Activated CD4-positive, alpha-beta T cell treated with anti-CD3 and anti-CD28 coated beads, Interleukin-2, amount 50 U/mL, for 24 hours (primary cell): ENCODE measurements around the gene NRG3.

ENCODE experiments used
- DNase-seq, 2 donors: peaks; one replicate each; pipeline ENCODE4 v3.0.0-alpha.2; 2020; ENCODE audit warnings: low read depth in 1 of 2, low spot score in 1 of 2

The NRG3 gene

GRCh38 chr10:82084904-82085303 is 209.9 kb downstream of the NRG3 start:
- DNase-seq: no peak

GRCh38 chr10:82089327-82089726 is 214.3 kb downstream of the NRG3 start:
- DNase-seq: no peak

DNA sequence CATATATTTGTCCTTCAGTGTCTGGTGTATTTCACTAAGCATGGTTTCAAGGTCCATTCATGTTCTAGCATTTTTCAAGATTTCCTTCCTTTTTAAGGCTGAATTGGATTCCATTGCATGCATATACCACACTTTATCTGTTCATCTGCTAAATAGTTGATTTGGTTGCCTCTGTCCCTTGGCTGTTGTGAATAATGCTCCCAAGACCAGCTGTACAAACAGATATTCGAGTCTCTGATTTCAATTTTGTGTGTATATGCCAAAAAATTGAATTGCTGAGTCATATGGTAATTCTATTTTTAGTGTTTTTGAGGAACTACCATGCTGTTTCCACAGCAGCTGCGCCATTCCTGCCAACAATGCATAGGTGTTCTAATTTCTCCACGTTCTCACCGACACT is 216.4 kb downstream of the NRG3 start:
- no peak for DNase-seq

DNA sequence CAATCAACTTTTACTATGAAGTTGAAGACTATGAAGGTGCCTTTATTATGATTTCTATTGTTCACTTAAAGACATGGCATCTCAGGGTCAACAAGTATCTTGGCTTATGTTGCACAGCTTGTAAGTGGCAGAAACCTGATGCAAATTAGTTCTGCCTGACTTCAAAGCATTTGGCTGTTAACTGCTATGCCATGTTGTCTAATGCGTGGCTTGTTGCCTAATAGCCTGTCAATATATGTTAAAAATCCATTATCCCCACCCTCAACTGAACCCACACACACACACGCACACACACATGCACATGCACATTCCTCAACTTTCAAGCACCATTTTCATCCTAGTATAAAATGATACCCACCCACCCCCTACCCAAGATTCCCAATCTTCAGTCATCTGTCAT is 217.1 kb downstream of the NRG3 start:
- no peak for DNase-seq

- no peak for DNase-seq
Measured at GRCh38 chr10:82124713-82125112, 249.7 kb downstream of the NRG3 start.

- no peak for DNase-seq
Measured at GRCh38 chr10:82128527-82128926, 253.5 kb downstream of the NRG3 start.

DNA sequence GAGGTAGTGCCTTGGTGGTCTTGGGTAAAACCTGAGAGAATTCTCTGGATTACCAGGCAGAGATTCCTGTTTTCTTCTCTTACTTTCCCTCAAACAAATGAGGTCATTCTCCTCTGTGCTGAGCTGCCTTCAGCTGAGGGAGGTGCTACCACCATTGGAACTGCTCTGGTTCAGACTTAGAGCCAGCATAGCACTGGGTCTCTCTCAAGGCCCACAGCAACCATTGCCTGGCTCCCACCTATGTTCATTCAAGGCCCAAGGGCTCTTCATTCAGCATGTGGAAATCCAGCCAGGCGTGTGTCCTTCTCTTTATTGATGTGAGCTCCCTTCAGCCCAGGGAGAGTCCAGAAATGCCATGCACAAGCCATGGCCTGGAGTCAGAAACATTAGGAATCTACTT is 261.1 kb downstream of the NRG3 start:
- no peak for DNase-seq

GRCh38 chr10:82144153-82144552 is 269.2 kb downstream of the NRG3 start:
- DNase-seq: no peak

- DNase-seq: no peak
Measured at GRCh38 chr10:82148764-82149163, 273.8 kb downstream of the NRG3 start.

GRCh38 chr10:82149674-82150073 is 274.7 kb downstream of the NRG3 start:
- DNase-seq: no peak

DNA sequence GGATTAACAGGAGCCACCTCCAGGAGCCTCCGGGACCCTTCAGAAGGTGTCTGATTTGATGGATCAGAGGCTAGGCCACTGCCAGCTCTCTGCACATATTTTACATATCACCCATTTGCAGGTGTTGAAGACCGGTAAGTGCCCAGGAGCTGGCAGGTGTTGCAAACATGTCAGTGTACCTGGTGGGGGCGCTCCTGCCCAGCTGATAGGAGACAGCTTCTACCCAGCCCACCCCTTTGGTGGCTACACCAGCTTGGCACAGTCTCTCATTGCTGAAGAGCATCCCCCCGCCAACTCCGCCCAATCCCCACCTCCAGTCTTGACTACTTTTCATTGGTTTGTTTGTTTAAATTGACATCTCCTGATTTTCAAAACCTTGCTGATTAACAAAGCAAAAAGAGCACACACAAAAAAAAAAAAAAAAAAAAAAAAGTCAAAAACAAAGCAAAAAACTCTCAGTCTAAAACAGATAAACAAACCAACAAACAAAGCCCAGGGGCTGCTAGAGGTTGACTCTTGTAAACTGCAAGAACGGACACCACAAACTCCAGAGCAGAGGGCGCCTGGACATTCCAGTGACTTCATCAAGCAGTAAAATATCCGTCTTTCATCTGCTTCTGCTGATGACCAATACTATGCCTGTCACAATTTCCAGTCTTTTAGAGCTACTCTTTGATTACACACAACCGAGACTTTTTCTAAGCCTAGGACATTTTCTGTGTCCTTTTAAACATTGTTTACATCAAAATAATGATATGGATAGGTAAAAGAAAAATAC is 275.3 kb downstream of the NRG3 start:
- DNase-seq: no peak

DNA sequence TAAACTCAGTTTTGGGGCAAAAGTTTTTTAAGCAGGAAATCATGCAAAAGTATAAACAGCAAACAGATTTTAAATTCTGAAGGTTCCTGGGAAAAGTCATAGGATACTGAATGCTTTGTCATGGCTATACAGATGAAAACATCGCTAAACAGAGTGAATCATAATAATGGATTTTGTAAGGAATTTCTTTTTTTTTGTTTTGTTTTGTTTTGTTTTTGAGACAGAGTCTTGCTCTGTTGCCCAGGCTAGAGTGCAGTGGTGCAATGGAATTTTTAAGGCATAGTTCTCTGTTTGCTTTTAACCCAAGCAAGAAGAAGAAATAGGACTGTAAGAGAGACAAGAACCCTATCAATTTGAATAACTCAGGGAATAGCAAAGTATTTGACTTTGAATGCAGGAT is 285.3 kb downstream of the NRG3 start:
- no peak for DNase-seq

DNA sequence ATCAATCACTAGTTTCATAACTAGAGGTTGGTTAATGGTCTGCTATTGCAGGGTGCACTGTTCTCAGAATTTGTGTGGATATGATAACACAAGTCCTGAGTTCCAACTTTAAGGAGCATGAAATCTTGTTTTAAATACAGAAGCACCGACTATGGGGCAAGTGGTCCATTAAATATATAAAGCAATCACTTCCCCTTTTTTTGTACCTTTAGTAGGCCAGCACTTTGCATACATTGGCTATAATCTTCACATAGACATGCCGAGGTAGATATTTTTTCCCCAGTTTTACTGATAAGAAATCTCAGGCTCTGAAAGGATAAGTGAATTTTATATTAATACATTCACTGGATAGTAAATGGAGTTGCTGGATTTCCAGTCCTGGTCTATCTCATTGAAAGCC is 286.3 kb downstream of the NRG3 start:
- DNase-seq: no peak

- DNase-seq: no peak
Measured at GRCh38 chr10:82162549-82163195, 287.7 kb downstream of the NRG3 start.

GRCh38 chr10:82171899-82172298 is 296.9 kb downstream of the NRG3 start:
- DNase-seq: no peak

DNA sequence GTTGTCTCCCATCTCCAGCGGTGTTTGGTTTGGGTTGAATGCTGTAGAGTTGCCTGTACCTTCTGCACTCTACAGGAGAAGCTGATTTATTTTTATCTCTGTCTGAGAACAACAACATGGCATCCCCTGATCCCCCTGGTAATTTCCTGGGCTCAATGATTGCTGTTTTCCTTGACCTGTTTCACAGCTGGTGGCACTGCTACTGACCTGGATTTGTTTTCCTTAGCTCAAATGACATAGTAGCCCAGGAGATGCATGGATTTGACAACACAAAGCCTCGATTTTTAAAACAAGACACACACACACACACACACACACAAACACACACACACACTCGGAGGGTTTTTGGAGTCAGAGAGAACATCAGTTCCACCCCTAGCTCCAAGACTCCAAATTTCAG is 301.6 kb downstream of the NRG3 start:
- DNase-seq: no peak

DNA sequence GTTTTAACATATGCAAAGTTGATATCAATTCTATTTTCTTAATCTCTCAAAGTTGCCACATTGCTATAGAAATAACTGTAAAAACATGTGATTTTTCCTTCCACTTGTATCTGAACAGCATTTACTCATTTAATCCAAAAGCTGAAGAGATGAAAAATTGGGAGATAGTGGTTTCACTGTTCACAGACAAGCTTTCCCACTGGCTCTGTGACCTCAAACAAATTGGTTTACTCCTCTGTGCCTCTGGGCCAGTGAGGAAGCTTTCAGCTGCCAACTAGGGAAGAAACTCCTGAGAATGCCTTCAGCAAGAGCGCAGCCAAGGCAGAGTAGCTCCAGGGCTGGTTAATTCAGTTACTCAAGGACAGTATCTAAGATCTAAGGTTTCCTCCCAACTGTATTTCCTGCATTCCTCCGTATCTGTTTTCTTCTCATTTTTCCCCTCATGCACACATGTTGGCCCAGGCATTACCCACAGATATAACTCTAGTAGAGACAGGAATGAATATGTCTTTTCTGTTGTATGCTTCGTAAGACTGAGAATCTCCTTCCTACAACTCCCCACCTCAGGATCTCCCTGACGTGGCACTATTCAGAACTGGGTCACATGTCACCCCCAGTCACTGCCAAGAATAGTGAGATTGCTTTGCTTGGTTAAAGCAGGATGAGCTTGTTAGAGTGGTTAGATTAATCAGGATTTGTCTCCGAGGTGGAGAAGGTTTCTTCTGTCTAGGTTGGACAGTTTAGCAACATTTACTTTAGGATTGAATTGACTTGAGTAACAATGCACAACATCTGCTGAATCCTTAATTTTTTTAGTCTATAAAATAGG is 315.7 kb downstream of the NRG3 start:
- DNase-seq: no peak

DNA sequence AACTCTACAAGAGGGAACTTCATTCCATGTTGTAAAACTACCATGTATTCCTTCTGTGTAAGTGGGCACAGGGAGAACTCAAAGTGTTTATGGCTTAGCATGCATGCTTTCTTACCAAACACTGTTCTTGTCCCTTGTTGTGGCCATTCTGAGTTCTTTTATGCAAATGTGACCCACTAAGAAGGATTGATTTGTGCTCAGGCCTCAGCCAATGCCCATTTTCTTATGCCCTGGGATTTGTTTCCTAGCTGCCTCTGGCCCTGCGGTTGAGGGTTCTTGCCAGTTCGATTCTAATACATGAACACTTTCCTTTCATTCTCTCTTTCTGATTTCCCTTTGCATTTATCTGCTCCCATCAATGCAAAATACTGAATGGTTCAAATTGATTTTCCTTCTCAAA is 316.7 kb downstream of the NRG3 start:
- DNase-seq: no peak

DNA sequence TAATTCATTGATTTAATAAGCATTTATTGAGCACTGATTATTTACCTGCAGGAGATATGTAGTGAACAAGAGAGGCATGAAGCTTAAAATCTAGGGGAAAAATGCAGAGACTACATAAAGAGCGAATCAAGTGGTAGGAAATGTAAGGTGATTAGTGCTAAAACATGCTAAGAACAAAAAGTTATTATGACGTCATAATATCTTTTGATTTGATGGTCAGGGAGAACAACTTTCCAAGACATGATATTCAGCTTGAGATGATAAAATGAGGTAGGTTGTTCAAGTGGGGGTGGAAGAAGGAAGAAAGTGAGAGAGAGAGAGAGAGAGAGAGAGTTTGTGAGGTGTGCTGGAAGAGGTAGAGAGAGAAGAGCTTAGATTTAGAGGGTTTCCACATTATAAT is 317.7 kb downstream of the NRG3 start:
- no peak for DNase-seq

GRCh38 chr10:82194419-82194818 is 319.4 kb downstream of the NRG3 start:
- no peak for DNase-seq

GRCh38 chr10:82206831-82207230 is 331.8 kb downstream of the NRG3 start:
- no peak for DNase-seq

- no peak for DNase-seq
Measured at GRCh38 chr10:82208726-82209125, 333.7 kb downstream of the NRG3 start.
